Progenitor cell of endocrine pancreas (in vitro differentiated cells): Measurements from ENCODE around the gene AXDND1. TPM values are rescaled to one million over a fixed set of nuclear protein-coding genes. Genes with fewer than 3 reads are reported as not detected.

ENCODE experiments used
- DNase-seq: peaks from one replicate; pipeline ENCODE4 v3.0.0; 2021; ENCODE audit warnings: low spot score; ENCODE audit not compliant: unreplicated experiment
- H3K27ac Mint-ChIP-seq: 2 replicates; pipeline ENCODE4 v1.8.0; 2021; ENCODE audit warnings: mild to moderate bottlenecking, moderate library complexity, mixed read lengths
- H3K27me3 Mint-ChIP-seq: 2 replicates; pipeline ENCODE4 v1.8.0; 2021; ENCODE audit warnings: mixed read lengths
- H3K36me3 Mint-ChIP-seq: 2 replicates; pipeline ENCODE4 v1.8.0; 2022; ENCODE audit warnings: mixed read lengths; ENCODE audit not compliant: insufficient read depth
- H3K4me1 Mint-ChIP-seq: 2 replicates; pipeline ENCODE4 v1.8.0; 2021; ENCODE audit warnings: low read depth, mixed read lengths
- H3K4me3 Mint-ChIP-seq: 2 replicates; pipeline ENCODE4 v1.8.0; 2021; ENCODE audit warnings: low read depth, mild to moderate bottlenecking, moderate library complexity, mixed read lengths
- H3K9me3 Mint-ChIP-seq: 2 replicates; pipeline ENCODE4 v1.8.0; 2021; ENCODE audit warnings: low read depth, mixed read lengths
- CTCF ChIP-seq: fragments of 200-600 bp; sonication (generic); IDR thresholded peaks from one replicate; pipeline ENCODE4 v1.5.0; 2021; ENCODE audit warnings: antibody characterized with exemption, mild to moderate bottlenecking; ENCODE audit not compliant: unreplicated experiment
- total RNA-seq: library from RNA; stranded (reverse); gene quantifications from 2 replicates; pipeline ENCODE4 v1.2.1, GENCODE V29; 2021

AXDND1 gene
- total RNA-seq, 1 donor from 2014 or later = 2.5 TPM

GRCh38 chr1:179549368-179549700, 183.6 kb downstream of the AXDND1 start:
- no peaks in the 10 kb centered on the region for H3K36me3 Mint-ChIP-seq
- TF ChIP-seq CTCF = no peak
- no peak overlapping the region for H3K4me3 Mint-ChIP-seq
- peaks cover 10% of the 10 kb centered on the region for H3K4me1 Mint-ChIP-seq
- no peaks in the 10 kb centered on the region for H3K9me3 Mint-ChIP-seq
- no peak for DNase-seq
- H3K27me3 Mint-ChIP-seq = peaks cover 11% of the 10 kb centered on the region
- H3K27ac Mint-ChIP-seq = no peak overlapping the region

GRCh38 chr1:179550746-179551682, 185.2 kb downstream of the AXDND1 start:
- no peak overlapping the region for H3K27ac Mint-ChIP-seq
- peaks cover 7% of the 10 kb centered on the region for H3K4me1 Mint-ChIP-seq

GRCh38 chr1:179554427-179554826, 188.7 kb downstream of the AXDND1 start:
- no peaks in the 10 kb centered on the region for H3K9me3 Mint-ChIP-seq
- no peak overlapping the region for H3K27ac Mint-ChIP-seq
- peaks cover 11% of the 10 kb centered on the region for H3K27me3 Mint-ChIP-seq
- H3K36me3 Mint-ChIP-seq = no peaks in the 10 kb centered on the region
- peak; percentile 14 for TF ChIP-seq CTCF
- H3K4me3 Mint-ChIP-seq = no peak overlapping the region
- peaks cover 6% of the 10 kb centered on the region for H3K4me1 Mint-ChIP-seq
- no peak for DNase-seq

More at GRCh38 chr1:179550746-179551682, 185.2 kb downstream of the AXDND1 start:
- Mint-ChIP-seq H3K9me3 (no peaks in the 10 kb centered on the region), H3K36me3 (no peaks in the 10 kb centered on the region), H3K27me3 (peaks cover 11% of the 10 kb centered on the region), H3K4me3 (no peak overlapping the region)
- DNase-seq = no peak
- no peak for TF ChIP-seq CTCF

GRCh38 chr1:179558078-179558477, 192.3 kb downstream of the AXDND1 start:
- Mint-ChIP-seq H3K9me3 (no peaks in the 10 kb centered on the region), H3K4me3 (no peak overlapping the region), H3K27ac (no peak overlapping the region), H3K4me1 (peaks cover 4% of the 10 kb centered on the region), H3K36me3 (no peaks in the 10 kb centered on the region), H3K27me3 (no peaks in the 10 kb centered on the region)
- DNase-seq = no peak
- TF ChIP-seq CTCF = no peak

GRCh38 chr1:179575497-179576314, 209.9 kb downstream of the AXDND1 start, which contains the start of gene NPHS2:
Gene NPHS2, minus strand, starts transcription at chr1:179575948. Its CDS starts 84 bp downstream, at chr1:179575864.
- Mint-ChIP-seq H3K4me1 (peaks cover 3% of the 10 kb centered on the region), H3K36me3 (no peaks in the 10 kb centered on the region), H3K4me3 (peak within 1 kb of the TSS; percentile 60), H3K27me3 (peaks cover 57% of the 10 kb centered on the region), H3K9me3 (peaks cover 1% of the 10 kb centered on the region), H3K27ac (no peak within 1 kb of the TSS)
- no peak for DNase-seq
- TF ChIP-seq CTCF = no peak
